Measurements from ENCODE around the gene PSAP.
"Not testable (repeated sequence)": the region's sequence is repeated elsewhere in the genome, so short reads cannot be mapped to it uniquely, and the experiment has no call there.

The PSAP gene

DNA sequence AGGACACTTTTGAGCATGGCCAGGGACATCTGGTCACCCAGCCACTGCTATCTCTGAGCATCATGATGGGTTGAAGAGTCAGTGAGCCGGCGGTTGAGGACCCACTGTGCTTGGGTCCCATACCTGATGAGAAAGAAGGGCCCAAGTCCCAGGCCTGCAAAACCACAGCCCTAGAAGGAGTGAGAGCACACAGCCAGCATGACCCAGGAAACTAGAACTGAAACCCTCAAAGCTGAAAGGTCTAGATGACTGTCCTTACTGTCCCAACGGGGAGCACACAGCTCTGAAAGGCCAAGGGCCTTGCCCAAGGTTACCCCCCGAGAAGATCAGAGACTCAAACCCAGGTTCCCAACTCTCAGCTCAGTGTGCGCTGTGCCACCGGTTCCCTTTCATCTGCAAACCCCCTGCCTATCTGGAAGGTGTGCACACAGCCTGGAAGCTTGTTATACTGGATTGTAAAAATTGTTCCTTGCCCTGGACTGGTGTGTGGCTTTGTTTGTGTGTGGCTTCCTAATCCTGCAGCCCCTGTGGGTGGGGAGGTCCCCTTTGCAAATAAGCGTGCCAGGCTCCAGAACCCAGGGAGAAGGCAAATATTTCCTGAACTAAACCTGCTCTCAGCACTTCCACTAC, 22.6 kb upstream of the PSAP start:
- DNase-seq: no peak

DNA sequence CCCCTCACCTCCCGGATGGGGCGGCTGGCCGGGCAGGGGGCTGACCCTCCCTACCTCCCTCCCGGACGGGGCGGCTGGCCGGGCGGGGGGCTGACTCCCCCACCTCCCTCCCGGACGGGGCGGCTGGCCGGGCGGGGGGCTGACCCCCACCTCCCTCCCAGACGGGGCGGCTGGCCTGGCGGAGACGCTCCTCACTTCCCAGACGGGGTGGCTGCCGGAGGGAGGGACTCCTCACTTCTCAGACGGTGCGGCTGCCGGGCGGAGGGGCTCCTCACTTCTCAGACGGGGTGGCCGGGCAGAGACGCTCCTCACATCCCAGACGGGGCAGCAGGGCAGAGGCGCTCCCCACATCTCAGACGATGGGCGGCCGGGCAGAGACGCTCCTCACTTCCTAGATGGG, 18.6 kb upstream of the PSAP start:
- not testable (repeated sequence) for DNase-seq

DNA sequence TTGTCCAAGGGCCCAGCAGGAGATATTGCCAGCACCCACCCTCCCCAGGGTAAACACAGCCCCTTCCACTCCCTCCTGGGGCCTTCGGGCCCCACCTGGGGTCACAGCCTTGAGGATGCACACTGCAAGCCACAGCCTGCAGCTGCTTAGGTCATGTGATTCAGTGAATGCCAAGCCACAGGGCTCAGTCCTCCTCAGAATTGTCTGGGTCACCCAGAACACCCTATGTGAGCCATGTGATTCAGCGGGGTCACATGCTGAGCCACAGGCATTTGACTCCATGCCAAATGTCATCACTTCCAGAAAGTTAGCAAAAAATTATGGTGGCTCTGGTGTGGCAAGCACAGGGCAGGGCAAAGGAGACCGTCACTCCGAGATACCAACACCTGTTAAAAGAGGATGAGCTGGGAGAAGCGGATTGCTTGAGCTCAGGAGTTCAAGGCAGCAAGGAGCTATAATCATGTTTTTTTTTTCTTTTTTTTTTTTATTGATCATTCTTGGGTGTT, 17.2 kb upstream of the PSAP start:
- DNase-seq: no peak

DNA sequence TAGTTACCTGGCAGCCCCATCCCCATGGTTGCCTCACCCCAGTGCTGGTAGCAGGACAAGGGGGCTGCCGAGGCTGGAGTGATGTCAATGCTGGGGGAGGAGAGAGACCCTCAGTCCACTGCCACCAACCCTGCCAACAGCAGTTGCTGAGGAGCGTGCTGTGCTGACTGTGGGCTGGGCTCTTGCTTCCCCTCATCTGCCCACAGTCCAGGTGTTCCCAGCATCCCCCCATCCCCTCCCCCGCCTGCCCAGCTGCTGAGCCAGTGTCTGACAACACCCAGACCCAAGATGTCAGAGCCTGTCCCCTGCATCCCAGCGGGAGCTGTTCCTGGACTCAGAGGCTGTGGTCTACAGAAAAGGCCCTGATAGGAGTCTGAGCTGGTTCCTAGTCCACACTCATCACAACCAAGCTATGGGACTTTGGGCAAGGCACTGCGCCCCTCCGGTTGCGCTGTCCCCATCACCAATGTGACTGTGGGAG, 14.6 kb upstream of the PSAP start:
- DNase-seq: no peak

DNA sequence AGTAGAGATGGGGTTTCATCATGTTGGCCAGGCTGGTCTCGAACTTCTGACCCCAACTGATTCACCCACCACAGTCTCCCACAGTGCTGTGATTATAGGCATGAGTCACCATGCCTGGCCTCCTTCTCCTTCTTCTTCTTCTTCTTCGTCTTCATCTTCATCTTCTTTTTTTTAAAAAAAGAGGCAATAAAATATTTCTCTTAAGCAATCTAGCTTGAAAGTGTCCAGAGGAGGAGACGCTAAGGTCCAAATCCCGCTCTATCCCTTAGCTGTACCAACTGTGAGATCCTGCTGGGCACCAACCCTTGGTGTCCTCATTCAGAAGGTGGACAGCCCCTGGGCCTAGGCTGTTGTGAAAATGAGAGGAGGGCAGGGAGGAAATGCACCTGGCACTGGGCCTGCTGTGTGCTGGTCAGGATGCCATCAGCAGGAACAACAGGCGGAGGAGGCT, 13.9 kb upstream of the PSAP start:
- no peak for DNase-seq

DNA sequence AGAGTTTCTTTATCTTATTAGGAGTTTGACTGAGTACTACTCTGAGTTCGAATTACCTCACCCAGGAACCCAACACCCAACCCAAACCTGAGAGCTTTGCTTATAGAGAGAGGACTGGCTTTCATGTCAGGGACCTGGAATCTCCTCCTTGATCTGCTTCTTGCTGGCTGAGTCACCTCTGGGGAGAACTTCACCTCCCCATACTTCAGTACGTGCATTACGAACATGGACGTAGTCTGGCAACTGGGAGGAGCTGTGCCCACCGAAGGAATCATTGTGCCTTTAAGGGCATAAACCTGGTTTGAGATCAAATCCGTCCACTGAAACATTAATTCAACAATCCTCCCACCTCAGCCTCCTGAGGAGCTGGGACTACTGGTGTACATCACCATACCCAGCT, 12.2 kb upstream of the PSAP start:
- no peak for DNase-seq

DNA sequence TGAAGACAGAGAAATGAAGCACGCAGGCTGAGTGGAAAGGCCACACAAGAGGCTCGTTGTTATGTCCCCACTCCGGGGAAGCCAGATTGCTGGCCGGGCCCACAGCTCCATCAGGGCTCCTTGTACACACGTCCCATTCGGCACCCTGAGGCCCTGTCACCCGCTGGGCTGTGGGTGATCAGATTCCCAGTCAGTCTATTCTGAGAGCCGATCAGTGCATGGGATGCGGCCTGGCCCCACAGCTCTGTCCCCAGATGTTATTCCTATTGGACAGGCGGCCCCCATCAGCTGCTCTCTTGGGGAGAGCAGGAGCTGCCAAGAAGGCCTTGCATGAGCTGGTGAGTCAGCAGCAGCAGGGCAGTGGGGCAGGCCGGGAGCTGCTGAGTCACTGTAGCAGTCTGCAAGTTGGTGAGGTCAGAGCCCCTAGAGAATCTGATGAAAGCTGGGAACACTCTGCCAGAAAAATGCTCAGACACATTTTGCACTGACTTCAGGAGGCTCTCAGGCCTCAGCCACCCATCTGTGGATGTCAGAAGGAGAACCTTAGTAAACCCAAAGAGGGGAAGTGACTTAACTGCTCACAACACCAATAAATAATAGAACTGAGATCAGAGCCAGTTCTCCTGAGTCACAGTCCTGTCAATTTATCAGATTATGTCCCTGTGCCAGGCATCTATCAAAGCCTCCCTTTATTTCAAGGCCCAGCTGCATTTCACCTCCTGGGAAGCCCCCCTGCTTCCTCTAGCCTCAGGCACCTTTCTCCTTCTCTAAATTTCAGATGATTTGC, 9.4 kb upstream of the PSAP start:
- no peak for DNase-seq

DNA sequence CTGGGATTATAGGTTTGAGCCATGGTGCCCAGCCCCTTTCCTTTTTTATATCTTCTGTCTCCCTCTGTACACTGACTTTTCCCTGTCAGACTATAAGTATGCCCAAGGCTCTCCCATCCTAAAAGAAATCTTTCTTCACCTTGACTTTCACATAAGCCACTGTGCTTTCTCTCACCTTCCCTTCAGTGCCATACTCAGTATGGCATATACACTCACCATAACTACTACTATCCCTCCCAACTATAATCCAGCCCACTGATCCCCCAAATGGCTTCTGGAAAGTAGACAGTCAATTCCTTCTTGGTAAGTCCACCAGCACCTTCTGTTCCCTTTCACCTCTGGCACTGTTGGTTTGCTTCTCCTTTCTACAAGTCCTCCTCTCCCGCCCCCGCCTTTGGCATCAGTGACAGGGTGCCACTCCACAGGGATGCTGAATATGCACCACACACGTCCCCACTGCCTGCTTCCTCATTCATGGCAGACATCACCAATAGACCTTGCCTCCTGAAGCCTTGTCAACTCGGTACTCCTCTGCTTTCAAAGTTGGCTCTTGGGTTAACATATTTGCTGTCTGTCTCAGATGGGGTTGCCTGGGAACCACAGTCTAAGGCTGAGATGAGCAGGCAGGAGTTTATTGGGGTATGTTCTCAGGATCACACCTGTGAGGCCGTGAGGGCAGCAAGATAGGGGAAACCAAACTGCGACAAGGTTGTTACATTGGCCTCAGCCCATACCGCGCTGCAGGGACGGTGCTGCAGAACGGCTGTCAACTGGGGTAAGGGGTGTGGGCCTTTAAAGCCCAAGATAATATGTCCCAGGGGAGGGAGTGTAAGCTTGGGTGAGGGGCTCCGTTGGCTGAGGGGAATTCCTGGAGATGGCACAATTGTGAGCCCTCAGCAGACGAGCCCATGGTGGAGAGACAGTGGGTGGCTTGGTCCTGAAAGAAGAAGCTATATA, 7.2 kb upstream of the PSAP start:
- no peak for DNase-seq

DNA sequence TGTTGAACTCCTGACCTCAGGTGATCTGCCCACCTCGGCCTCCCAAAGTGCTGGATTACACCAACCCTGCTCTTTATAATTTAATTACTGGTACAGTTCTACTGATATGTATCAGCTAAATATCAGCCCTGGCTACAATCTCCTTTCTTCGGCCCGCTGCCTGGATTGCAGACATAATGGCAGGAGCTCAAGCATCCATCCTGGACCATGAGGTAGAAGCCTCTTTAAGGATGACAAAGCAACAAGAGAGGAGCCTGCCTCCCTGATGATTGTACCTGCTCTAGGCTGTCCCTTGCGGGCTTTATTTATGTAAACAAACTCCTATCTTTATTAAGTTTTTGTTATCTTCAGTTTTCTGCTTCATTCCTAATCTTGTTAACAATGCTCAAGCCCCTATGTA, 5.6 kb upstream of the PSAP start:
- DNase-seq: no peak

DNA sequence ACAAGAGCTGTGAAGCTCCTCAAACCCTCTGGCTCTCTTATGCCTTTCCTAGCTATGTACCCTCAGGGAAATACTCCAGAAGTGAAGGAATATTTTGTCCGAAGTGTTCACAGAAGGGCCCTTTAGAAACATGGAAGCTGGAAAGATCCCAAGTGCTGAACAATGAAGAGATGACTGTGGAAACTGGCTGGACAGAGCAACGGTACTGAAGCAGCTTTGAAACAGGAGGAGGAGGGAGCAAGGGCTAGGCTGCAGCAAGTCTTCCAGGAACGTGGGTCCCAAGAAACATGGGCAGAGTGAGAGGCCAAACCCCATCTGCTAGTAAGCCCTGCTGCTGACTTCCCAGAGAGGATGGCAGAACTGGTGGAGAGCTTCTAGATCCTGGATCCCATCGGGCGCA, 3.0 kb upstream of the PSAP start:
- no peak for DNase-seq

DNA sequence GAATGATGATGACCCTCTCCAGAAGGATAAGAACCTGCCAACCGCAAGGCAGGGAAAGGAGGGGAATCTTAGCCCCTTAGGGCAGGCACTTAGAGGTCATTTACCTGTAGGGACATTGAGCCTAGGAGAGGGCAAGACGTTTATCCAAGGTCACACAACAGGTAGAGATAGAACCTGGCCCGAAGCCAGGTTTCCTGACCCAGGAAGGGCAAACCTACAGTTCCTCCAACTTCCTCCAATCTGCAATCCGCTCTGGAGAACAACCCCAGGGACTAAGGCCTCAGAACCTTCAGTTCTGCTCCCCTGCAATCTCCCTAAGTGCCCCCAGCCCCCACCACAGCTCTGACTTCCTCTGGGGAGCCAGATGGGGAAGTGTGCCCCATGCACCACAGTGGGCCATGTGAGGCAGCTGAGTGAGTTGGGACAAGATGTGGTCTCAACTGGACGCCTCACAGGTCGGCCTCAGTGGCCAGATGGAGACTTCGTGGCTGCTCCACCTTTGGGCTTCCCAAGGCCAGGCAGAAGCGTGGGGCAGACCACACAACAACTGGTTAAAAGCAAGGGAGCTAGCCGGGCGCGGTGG, 1.4 kb upstream of the PSAP start:
- peak; percentile 32 for DNase-seq

DNA sequence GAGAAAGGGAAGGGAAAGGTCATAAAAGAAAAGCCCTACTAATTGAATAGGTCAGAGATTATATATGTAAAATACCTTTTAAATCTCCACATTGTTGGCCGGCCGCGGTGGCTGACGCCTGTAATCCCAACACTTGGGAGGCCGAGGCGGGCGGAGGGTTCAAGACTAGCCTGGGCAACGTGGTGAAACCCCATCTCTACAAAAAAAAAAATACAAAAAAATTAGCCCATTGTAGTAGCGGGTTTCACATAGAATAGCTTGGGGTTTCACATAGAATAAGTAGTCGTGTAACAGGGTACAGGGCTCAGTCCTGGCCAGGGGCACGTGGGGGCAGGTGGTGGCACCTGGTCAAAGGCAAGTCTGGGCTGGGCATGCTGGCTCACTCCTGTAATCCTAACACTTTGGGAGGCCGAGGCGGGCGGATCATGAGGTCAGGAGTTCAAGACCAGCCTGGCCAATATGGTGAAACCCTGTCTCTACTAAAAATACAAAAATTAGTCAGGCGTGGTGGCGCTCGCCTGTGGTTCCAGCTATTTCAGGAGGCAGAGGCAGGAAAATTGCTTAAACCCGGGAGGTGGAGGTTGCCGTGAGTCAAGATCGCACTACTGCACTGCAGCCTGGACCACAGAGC, 529 bp upstream of the PSAP start:
- DNase-seq: not testable (repeated sequence)

DNA sequence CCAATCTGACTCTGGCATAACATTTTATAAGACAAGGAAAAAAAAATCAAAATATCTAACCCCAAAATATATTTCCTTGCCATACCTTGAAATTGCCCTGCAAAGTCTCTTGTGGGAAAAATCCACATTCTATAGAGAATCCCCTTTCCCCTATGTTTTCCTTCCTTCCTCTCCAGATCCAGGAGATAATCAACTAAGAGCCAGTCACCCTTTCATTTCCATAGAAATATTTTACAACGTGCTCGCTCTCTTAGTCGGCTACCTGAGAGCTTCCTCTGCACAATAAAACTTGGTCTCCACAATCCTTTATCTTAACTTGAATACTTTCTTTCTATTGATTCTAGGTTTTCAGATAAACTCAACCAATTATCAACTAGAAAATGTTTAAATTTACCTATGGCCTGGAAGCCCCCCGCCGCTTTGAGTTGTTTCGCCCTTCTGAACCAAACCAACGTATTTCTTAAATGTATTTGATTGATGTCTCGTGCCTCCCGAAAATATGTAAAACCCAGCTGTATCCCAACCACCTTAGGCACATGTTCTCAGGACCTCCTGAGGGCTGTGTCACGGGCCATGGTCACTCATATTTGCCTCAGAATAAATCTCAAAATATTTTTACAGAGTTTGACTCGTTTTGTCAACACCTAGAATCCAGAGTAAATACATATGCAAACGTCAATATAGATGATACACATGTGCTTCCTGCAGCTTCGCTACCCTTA, 869 bp downstream of the PSAP start:
- DNase-seq: no peak

DNA sequence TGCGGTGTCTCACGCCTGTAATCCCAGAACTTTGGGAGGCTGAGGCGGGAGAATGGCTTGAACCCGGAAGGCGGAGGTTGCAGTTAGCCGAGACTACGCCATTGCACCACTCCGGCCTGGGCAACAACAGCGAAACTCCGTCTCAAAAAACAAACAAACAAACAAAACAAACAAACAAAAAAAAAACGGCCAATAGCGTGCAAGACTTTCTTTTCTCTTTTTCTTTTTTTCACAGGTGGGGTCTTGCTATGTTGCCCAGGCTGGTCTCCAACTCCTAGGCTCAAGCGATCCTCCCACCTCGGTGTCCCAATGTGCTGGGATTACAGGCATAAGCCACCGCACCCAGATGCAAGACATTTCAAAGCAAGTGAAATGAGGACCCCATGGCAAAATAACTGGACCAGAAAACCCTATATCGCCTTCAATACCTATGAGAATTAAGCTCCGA, 1.6 kb downstream of the PSAP start:
- DNase-seq: no peak

DNA sequence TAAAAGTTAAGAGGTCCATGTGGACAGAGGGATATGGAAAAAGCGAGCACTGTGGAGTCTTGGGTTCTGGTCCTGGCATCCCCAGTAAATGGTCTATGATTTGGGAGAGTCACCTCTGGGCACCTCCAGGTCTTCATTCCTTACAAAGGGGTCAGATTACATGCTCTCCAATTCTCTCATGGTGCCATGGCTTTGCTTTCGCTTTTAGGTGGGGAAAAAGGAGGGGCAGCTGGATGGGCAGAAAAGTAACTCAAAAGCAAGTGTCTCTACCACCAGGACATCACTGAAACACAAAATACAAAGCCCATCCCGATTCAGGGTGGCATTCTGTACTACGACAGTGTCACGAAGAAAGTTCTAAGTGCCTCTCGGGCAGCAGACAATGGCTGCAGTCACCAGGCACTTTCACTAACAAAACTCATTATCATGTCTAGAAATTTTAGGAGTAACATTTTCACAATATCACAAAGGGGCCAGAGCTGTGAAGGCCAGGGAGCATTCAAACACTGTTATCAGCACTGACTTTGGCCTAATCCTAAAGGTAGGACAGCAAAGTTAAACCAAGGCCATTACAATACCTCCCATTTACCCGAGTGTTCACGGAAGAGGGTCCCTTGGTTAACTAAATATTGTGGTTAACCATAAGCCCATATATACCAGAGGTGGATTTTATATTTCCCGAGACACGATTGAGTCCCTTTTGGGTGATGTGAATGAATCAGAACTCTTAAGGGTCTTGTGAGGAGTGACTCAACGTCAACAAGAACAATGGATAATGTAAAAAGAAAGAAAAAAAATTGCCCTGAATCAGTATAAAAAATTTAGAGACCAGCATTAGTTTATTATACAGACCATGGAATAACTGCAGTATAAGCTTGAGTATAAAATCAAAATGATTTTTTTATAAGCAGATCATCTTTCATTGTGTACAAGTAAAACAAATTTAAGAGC, 2.5 kb downstream of the PSAP start:
- DNase-seq: no peak

DNA sequence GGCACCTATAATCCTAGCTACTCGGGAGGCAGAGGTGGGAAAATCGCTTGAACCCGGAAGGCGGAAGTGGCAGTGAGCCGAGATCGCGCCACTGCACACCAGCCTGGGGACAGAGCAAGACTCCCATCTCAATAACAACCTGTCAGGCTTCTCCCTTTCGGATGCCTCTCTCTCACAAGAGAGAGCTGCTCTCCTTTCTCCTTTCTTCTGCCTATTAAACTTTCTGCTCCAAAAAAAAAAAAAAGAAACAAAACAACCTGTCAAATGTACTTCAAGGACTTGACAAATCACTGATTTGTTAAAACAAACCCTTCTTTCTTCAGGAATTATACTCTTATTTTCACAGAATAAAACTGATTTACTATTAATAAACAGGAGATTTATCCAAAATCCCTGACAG, 3.6 kb downstream of the PSAP start:
- no peak for DNase-seq

DNA sequence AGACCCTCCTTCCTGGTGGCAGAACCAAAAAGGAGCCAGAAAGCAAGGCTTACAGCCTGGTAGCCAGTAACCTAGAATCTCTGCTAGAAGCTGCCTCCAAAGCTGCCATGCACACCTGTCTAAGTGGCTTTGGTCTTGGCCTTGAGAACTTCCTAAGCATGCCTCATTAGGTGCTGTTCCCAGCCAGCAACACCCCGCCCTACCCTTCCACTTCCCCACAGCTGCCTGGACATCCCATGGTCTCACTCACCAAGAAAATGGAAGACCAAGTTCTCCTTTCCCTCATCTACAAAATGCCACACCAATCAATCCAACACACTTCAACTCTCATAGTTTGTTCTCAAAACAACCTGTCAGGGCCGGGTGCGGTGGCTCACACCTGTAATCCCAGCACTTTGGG, 4.2 kb downstream of the PSAP start:
- no peak for DNase-seq

DNA sequence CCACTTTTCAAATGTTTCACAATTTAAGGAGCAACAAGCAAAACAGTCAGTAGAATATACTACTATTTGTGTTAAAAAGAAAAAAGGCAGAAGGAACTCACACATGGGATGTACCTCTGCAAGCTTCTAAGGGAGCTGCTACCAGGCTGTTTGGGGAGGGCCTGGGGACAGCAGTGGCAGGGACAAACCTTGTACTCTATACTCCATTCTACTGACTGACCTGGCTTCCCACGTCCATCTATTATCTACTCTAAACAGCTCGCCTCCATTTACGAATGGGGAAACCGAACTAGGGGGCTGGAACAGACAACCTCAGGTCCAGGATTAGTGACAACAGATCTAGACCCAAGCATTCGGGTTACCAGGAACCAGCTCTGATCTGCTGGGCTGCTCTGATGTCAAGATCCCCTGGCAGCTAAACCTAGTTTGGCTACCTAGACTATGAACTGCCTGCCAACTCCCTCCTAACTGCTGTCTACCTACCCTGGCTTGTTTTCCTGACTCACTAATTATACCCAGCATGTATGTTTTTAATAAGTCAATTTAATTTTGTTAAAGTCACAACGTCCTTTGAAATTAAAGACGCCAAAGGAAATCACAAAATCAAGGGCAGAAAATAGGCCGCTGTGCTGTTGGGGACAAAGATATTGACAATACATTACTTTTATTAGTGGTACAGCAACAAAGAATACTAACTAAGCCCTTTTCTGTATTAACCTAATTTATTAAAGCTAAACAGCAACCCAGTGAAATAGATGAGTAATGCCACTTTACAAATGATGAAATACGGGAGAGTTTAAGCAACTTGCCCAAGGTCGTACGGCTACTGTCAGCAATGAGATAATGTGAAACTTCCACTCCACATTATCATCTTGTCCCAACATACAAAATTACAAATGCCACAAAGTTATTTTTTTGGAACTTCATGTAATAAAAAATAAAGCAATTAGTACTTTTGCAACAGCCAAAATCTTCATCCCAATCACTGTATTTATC, 5.3 kb downstream of the PSAP start:
- DNase-seq: no peak

DNA sequence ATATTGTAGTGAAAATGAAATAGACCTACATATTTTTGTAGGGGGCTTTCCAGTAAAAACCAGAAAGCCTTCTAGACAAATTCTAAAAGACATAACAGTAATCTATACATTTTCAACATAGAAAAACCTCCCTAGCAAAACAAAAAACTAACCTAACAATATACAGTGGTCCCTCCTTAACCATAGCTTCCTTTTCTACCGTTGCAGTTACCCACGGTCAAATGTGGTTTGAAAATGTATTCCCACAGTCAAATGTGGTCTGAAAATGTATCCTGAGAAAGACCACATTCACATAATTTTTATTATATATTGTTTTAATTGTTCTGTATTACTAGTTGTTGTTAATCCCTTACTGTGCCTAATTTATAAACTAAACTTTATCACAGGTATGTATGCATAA, 6.4 kb downstream of the PSAP start:
- no peak for DNase-seq

Measured in KG1 (cell line).